T1000 (cell line): ENCODE data around the gene PIP4K2C.

ENCODE experiments used
- DNase-seq: peaks from one replicate; lab custom pipeline; 2025; ENCODE audit warnings: mixed read lengths; lab: John Stamatoyannopoulos, UW

The PIP4K2C gene

GRCh38 chr12:57621497-57622292 lies 30.7 kb downstream of the PIP4K2C start:
- DNase-seq = peak; percentile 100

- DNase-seq = no peak
These were observed 31.6 kb downstream of the PIP4K2C start for GRCh38 chr12:57622293-57623245.

- no peak for DNase-seq
These were observed 32.4 kb downstream of the PIP4K2C start for GRCh38 chr12:57623385-57623784.

- no peak for DNase-seq
These were observed 32.9 kb downstream of the PIP4K2C start for GRCh38 chr12:57623811-57624390.

- DNase-seq = no peak
These were observed 33.6 kb downstream of the PIP4K2C start for GRCh38 chr12:57624441-57625220.

- no peak for DNase-seq
These were observed 34.5 kb downstream of the PIP4K2C start for GRCh38 chr12:57625261-57626032.

- DNase-seq = no peak
These were observed 35.3 kb downstream of the PIP4K2C start for GRCh38 chr12:57626111-57626920.

GRCh38 chr12:57626921-57627445 lies 36.0 kb downstream of the PIP4K2C start:
- DNase-seq = no peak

- no peak for DNase-seq
These were observed 36.7 kb downstream of the PIP4K2C start for GRCh38 chr12:57627501-57628279.

- DNase-seq = no peak
These were observed 37.5 kb downstream of the PIP4K2C start for GRCh38 chr12:57628280-57629191.

GRCh38 chr12:57629897-57630471 lies 39.0 kb downstream of the PIP4K2C start:
- no peak for DNase-seq

GRCh38 chr12:57630891-57631433 lies 40.0 kb downstream of the PIP4K2C start:
- no peak for DNase-seq

- DNase-seq = no peak
These were observed 40.6 kb downstream of the PIP4K2C start for GRCh38 chr12:57631566-57632072.

GRCh38 chr12:57632073-57632957 lies 41.3 kb downstream of the PIP4K2C start:
- peak; percentile 99 for DNase-seq

- peak; percentile 100 for DNase-seq
These were observed 42.2 kb downstream of the PIP4K2C start, which contains the start of gene B4GALNT1 for GRCh38 chr12:57632958-57633840. TSS of gene B4GALNT1 (minus strand) at chr12:57633201. CDS start at chr12:57632132, 1,069 bp downstream.
